ENCODE measurements around the gene CCER1. TPM values are rescaled to one million over a fixed set of nuclear protein-coding genes. Genes with fewer than 3 reads are reported as not detected.
"Not testable (repeated sequence)": the region's sequence is repeated elsewhere in the genome, so short reads cannot be mapped to it uniquely, and the experiment has no call there.

The CCER1 gene
- total and polyA plus RNA-seq, 4 donors, result not detected

DNA sequence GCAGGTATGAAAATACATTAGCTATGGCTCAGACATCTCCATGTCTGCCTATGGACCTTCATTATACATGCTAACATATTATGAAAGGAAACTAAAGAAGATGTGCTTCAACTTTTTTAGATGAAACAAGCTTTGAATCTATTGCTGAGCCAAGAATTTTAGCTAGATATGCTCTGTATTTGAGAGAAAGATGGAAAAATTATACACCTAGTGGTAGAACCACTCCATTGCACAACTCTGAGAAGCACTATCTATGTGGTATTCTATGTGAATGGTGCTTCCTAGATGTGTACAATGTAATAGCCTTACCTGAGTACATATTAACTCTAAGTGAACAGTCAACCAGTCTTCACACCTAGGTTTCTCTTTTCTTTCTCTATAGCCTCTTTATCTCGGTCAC is 32.5 kb upstream of the CCER1 start:
- Histone ChIP-seq H3K27ac (ENCODE audit: low read depth in 1 of 2, low read length in 2 of 2) (no peak overlapping the region), H3K4me1 (ENCODE audit: control insufficient read depth in 1 of 2, insufficient read depth in 2 of 2, low read length in 2 of 2) (no peaks in the 10 kb centered on the region), H3K4me3 (ENCODE audit: low read length in 2 of 2) (no peak overlapping the region), H3K36me3 (ENCODE audit: control insufficient read depth in 1 of 2, insufficient read depth in 2 of 2, low read length in 1 of 2) (no peaks in the 10 kb centered on the region), H3K9me3 (ENCODE audit: control insufficient read depth, low read length) (no peaks in the 10 kb centered on the region), H3K27me3 (ENCODE audit: control insufficient read depth in 1 of 2, insufficient read depth in 2 of 2, low read length in 1 of 2) (no peaks in the 10 kb centered on the region)
- DNase-seq (no peak), ATAC-seq (ENCODE audit: low FRiP score) (no peak)
- 91 to 99% methylated on average over 1 of the region's 1 CpG for WGBS, 2 donors
- intact Hi-C loops (cut with DNase I), result no loop called here

DNA sequence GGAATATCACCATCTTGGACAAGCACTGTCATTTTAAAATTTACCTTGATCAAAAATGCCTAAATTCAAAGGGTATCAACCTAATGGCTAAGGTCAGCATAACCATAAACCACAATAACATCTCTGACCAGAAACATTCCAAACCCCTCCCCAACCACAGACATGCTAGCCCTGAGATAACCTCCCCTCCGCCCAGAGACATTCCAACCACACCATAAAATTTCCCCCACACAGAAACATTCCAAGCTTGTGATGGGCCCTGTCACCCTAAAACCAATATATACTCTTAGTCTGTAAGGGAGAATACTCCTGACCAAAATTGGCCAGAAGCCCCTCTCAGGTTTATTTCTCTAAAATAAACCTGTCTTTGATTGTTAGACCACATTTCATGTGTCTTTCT is 32.1 kb upstream of the CCER1 start:
- no peaks in the 10 kb centered on the region for H3K4me1 ChIP-seq (ENCODE audit: control insufficient read depth in 1 of 2, insufficient read depth in 2 of 2, low read length in 2 of 2)
- H3K9me3 ChIP-seq (ENCODE audit: control insufficient read depth, low read length), result no peaks in the 10 kb centered on the region
- no peak overlapping the region for H3K27ac ChIP-seq (ENCODE audit: low read depth in 1 of 2, low read length in 2 of 2)
- no peaks in the 10 kb centered on the region for H3K36me3 ChIP-seq (ENCODE audit: control insufficient read depth in 1 of 2, insufficient read depth in 2 of 2, low read length in 1 of 2)
- intact Hi-C loops (cut with DNase I), result no loop called here
- H3K27me3 ChIP-seq (ENCODE audit: control insufficient read depth in 1 of 2, insufficient read depth in 2 of 2, low read length in 1 of 2), result no peaks in the 10 kb centered on the region
- WGBS, 2 donors, result 98 to 100% methylated on average over 1 of the region's 1 CpG
- no peak for DNase-seq
- ATAC-seq (ENCODE audit: low FRiP score), result no peak
- no peak overlapping the region for H3K4me3 ChIP-seq (ENCODE audit: low read length in 2 of 2)

DNA sequence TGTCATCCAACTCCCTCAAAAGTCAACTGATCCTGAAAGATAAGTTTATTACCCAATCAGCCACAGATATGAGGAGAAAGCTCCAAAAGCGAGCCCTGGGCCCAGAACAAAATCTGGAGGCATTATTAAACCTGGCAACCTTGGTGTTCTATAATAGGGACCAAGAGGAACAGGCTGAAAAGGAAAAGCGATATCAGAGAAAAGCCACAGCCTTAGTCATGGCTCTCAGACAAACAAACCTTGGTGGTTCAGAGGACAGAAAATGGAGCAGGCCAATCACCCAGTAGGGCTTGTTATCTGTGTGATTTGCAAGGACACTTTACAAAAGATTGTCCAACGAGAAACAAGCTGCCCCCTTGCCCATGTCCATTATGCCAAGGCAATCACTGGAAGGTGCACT is 30.4 kb upstream of the CCER1 start:
- DNase-seq; H3K36me3 ChIP-seq (ENCODE audit: control insufficient read depth in 1 of 2, insufficient read depth in 2 of 2, low read length in 1 of 2); intact Hi-C loops (cut with DNase I); H3K4me3 ChIP-seq (ENCODE audit: low read length in 2 of 2); H3K4me1 ChIP-seq (ENCODE audit: control insufficient read depth in 1 of 2, insufficient read depth in 2 of 2, low read length in 2 of 2); H3K27me3 ChIP-seq (ENCODE audit: control insufficient read depth in 1 of 2, insufficient read depth in 2 of 2, low read length in 1 of 2); H3K9me3 ChIP-seq (ENCODE audit: control insufficient read depth, low read length); H3K27ac ChIP-seq (ENCODE audit: low read depth in 1 of 2, low read length in 2 of 2); ATAC-seq (ENCODE audit: low FRiP score): not testable (repeated sequence)
- WGBS, 2 donors, result 92% methylated on average over 3 of the region's 3 CpGs

DNA sequence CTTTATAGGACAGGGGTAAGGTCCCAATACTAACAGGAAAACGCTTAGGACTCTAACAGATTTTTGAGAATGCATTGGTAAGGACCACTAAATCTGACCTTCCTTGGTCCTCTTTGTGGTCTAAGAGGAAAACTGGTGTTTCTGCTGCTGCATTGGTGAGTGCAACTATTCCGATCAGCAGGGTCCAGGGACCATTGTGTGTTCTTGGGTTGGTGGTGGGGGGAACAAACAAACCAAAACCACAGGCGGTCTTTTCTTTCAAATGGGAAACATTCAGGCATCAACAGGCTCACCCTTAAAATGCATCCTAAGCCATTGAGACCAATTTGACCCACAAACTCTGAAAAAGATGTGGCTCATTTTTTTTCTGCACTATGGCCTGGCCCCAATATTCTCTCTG is 29.1 kb upstream of the CCER1 start:
- H3K9me3 ChIP-seq (ENCODE audit: control insufficient read depth, low read length), result no peaks in the 10 kb centered on the region
- H3K27ac ChIP-seq (ENCODE audit: low read depth in 1 of 2, low read length in 2 of 2), result no peak overlapping the region
- no peaks in the 10 kb centered on the region for H3K27me3 ChIP-seq (ENCODE audit: control insufficient read depth in 1 of 2, insufficient read depth in 2 of 2, low read length in 1 of 2)
- DNase-seq (no peak), ATAC-seq (ENCODE audit: low FRiP score) (no peak)
- no peak overlapping the region for H3K4me3 ChIP-seq (ENCODE audit: low read length in 2 of 2)
- no peaks in the 10 kb centered on the region for H3K4me1 ChIP-seq (ENCODE audit: control insufficient read depth in 1 of 2, insufficient read depth in 2 of 2, low read length in 2 of 2)
- intact Hi-C loops (cut with DNase I), result no loop called here
- H3K36me3 ChIP-seq (ENCODE audit: control insufficient read depth in 1 of 2, insufficient read depth in 2 of 2, low read length in 1 of 2), result no peaks in the 10 kb centered on the region
- WGBS, 2 donors, result 90 to 92% methylated on average over 3 of the region's 3 CpGs

DNA sequence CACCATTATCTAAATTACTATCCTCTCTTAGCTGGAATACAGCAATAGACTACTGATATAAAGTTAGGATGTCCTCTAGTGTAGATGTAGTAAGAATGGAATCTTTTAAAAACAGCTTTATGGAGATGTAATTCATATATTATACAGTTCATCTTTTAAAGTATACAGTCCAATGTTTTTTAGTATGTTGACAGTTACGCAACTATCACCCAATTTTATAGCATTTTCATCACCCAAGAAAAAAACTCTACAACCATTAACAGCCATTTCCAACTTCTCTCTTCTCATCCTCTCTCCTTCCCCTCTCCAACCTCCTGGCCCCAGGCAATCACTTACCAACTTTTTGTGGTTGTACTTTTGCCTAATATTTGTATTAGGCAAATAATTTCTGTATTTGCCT is 27.2 kb upstream of the CCER1 start:
- no peaks in the 10 kb centered on the region for H3K36me3 ChIP-seq (ENCODE audit: control insufficient read depth in 1 of 2, insufficient read depth in 2 of 2, low read length in 1 of 2)
- 96 to 97% methylated on average over 1 of the region's 1 CpG for WGBS, 2 donors
- no peak for ATAC-seq (ENCODE audit: low FRiP score)
- intact Hi-C loops (cut with DNase I), result no loop called here
- no peak overlapping the region for H3K4me3 ChIP-seq (ENCODE audit: low read length in 2 of 2)
- no peaks in the 10 kb centered on the region for H3K27me3 ChIP-seq (ENCODE audit: control insufficient read depth in 1 of 2, insufficient read depth in 2 of 2, low read length in 1 of 2)
- H3K4me1 ChIP-seq (ENCODE audit: control insufficient read depth in 1 of 2, insufficient read depth in 2 of 2, low read length in 2 of 2), result no peaks in the 10 kb centered on the region
- no peak for DNase-seq
- H3K27ac ChIP-seq (ENCODE audit: low read depth in 1 of 2, low read length in 2 of 2), result no peak overlapping the region
- no peaks in the 10 kb centered on the region for H3K9me3 ChIP-seq (ENCODE audit: control insufficient read depth, low read length)

DNA sequence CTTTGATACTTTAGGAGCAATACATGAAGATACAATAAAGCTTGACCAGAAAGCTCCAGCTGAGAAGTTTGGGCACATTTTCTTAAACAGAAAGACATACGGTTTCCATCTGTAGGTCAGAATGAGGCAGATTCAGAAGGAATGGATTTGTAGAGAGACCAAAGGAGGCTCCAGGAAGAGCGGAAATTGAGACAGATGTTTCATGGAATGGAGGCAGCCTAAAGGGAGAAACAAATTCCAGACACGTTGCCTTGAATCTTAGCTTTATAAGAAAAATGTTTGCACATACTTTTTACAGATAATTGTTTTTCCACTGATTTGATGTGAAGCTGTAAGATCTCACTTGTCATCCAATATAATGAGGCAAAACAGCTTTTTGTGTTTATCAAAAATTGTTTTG is 25.0 kb upstream of the CCER1 start:
- H3K4me3 ChIP-seq (ENCODE audit: low read length in 2 of 2), result no peak overlapping the region
- intact Hi-C loops (cut with DNase I), result loop anchor here (2.0 to 10.0 kb wide), 4 partner anchors 127 to 377 kb away; no protein-coding TSS in a partner anchor
- ATAC-seq (ENCODE audit: low FRiP score), result no peak
- H3K27me3 ChIP-seq (ENCODE audit: control insufficient read depth in 1 of 2, insufficient read depth in 2 of 2, low read length in 1 of 2), result no peaks in the 10 kb centered on the region
- no peak overlapping the region for H3K27ac ChIP-seq (ENCODE audit: low read depth in 1 of 2, low read length in 2 of 2)
- H3K9me3 ChIP-seq (ENCODE audit: control insufficient read depth, low read length), result no peaks in the 10 kb centered on the region
- DNase-seq, result no peak
- H3K36me3 ChIP-seq (ENCODE audit: control insufficient read depth in 1 of 2, insufficient read depth in 2 of 2, low read length in 1 of 2), result no peaks in the 10 kb centered on the region
- 70 to 72% methylated on average over 3 of the region's 3 CpGs for WGBS, 2 donors
- no peaks in the 10 kb centered on the region for H3K4me1 ChIP-seq (ENCODE audit: control insufficient read depth in 1 of 2, insufficient read depth in 2 of 2, low read length in 2 of 2)

DNA sequence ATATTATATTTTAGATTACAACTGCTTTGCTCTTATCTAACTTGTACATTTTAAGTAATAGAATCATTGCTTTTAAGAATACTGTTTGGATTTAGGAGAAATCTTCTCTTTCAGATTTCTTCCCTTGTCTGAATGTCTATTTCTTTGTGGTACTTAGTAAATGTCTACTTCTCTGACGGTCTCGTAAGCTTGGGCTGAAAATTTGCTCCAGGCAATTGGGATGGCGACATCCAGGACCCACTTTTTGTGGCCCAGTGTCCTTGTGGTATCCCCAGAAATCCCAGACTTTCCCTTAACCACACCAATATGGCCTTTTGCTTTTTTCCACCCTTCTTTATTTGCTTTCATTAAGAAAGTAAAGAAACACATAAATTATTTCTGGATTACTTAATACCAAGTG is 24.0 kb upstream of the CCER1 start:
- Histone ChIP-seq H3K36me3 (ENCODE audit: control insufficient read depth in 1 of 2, insufficient read depth in 2 of 2, low read length in 1 of 2) (no peaks in the 10 kb centered on the region), H3K9me3 (ENCODE audit: control insufficient read depth, low read length) (no peaks in the 10 kb centered on the region), H3K4me3 (ENCODE audit: low read length in 2 of 2) (no peak overlapping the region), H3K27ac (ENCODE audit: low read depth in 1 of 2, low read length in 2 of 2) (no peak overlapping the region), H3K4me1 (ENCODE audit: control insufficient read depth in 1 of 2, insufficient read depth in 2 of 2, low read length in 2 of 2) (no peaks in the 10 kb centered on the region), H3K27me3 (ENCODE audit: control insufficient read depth in 1 of 2, insufficient read depth in 2 of 2, low read length in 1 of 2) (no peaks in the 10 kb centered on the region)
- no peak for ATAC-seq (ENCODE audit: low FRiP score)
- DNase-seq, result no peak
- intact Hi-C loops (cut with DNase I), result loop anchor here (2.0 to 10.0 kb wide), 4 partner anchors 128 to 378 kb away; no protein-coding TSS in a partner anchor
- WGBS, 2 donors, result 84 to 89% methylated on average over 3 of the region's 3 CpGs

DNA sequence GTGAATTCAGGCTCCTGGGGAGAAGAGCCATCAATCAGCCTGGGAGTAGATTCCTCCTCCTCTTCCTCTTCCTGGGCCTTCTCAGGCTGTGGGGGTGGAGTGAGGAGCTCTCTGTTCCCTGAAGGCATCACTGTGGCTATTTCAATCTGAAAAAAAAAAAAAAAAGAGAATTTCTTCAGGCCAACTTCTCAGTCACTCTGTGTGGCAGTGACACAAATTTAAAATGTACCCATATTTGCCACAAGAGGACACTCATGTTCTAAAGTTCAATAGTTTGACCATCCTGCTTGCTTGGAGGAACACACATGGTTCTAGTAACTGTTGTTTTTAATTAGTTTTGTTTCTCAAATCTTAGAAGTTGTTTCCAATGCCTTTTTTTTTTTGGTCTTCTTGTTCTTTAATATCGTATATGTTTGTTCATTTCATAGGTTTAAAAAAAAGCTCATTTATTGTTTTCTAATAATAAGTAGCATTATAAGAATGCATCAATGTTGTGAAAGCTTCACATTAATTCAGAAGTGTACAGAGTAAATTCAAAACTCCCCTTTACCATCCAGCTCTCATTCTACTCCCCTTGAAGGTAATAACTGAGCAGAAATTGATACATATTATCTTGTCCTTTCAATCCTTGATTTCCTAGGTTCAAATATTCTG is 23.3 kb upstream of the CCER1 start:
- ATAC-seq (ENCODE audit: low FRiP score), result peak; percentile 87
- intact Hi-C loops (cut with DNase I), result loop anchor here (2.0 to 10.0 kb wide), 4 partner anchors 129 to 379 kb away; no protein-coding TSS in a partner anchor
- H3K36me3 ChIP-seq (ENCODE audit: control insufficient read depth in 1 of 2, insufficient read depth in 2 of 2, low read length in 1 of 2), result no peaks in the 10 kb centered on the region
- H3K4me1 ChIP-seq (ENCODE audit: control insufficient read depth in 1 of 2, insufficient read depth in 2 of 2, low read length in 2 of 2), result no peaks in the 10 kb centered on the region
- DNase-seq, result no peak
- H3K4me3 ChIP-seq (ENCODE audit: low read length in 2 of 2), result no peak overlapping the region
- H3K27me3 ChIP-seq (ENCODE audit: control insufficient read depth in 1 of 2, insufficient read depth in 2 of 2, low read length in 1 of 2), result no peaks in the 10 kb centered on the region
- no peak overlapping the region for H3K27ac ChIP-seq (ENCODE audit: low read depth in 1 of 2, low read length in 2 of 2)
- WGBS, 2 donors, result 10 to 18% methylated on average over 1 of the region's 1 CpG
- no peaks in the 10 kb centered on the region for H3K9me3 ChIP-seq (ENCODE audit: control insufficient read depth, low read length)

DNA sequence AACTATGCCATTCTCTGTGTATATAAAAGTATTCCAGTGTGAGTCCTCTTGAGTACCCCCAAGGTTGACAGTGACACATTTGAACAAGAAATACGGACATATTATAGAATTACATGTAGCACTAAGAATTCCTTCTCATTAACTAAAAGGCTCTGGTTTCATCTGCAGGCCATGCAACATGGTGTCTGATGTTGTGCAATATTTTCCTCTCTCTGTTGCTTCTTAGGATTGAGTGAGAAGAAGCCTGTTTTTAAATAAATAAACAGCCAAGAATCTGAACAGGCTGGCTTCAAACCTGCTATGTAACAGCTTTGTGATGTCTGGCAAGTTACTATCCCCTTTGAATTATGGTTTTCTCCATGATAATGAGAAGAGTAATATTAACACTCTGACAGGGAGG is 22.2 kb upstream of the CCER1 start:
- H3K9me3 ChIP-seq (ENCODE audit: control insufficient read depth, low read length), result no peaks in the 10 kb centered on the region
- no peaks in the 10 kb centered on the region for H3K27me3 ChIP-seq (ENCODE audit: control insufficient read depth in 1 of 2, insufficient read depth in 2 of 2, low read length in 1 of 2)
- H3K27ac ChIP-seq (ENCODE audit: low read depth in 1 of 2, low read length in 2 of 2), result no peak overlapping the region
- DNase-seq, result no peak
- WGBS, 2 donors, result 86 to 94% methylated on average over 1 of the region's 1 CpG
- ATAC-seq (ENCODE audit: low FRiP score), result peak; percentile 20
- intact Hi-C loops (cut with DNase I), result loop anchor here (5.0 to 10.0 kb wide), 3 partner anchors 130 to 380 kb away; no protein-coding TSS in a partner anchor
- no peaks in the 10 kb centered on the region for H3K36me3 ChIP-seq (ENCODE audit: control insufficient read depth in 1 of 2, insufficient read depth in 2 of 2, low read length in 1 of 2)
- no peak overlapping the region for H3K4me3 ChIP-seq (ENCODE audit: low read length in 2 of 2)
- H3K4me1 ChIP-seq (ENCODE audit: control insufficient read depth in 1 of 2, insufficient read depth in 2 of 2, low read length in 2 of 2), result no peaks in the 10 kb centered on the region
